ENCODE measurements around the gene KCNAB2.

Gene KCNAB2

GRCh38 chr1:6100861-6101783 lies 55.4 kb downstream of the KCNAB2 start:
- in situ Hi-C loops (cut with MboI; ENCODE audit: low pct_unique_long_range_greater_than_20kb, low sequenced_read_pairs, unreplicated experiment) = no loop called here
- TF ChIP-seq CTCF (IDR thresholded peaks at IDR 0.05; ENCODE audit: extremely low read depth, insufficient read depth, missing control alignments) = no peak
- no peak for DNase-seq (ENCODE audit: low spot score)

- no peak for DNase-seq (ENCODE audit: low spot score)
- in situ Hi-C loops (cut with MboI; ENCODE audit: low pct_unique_long_range_greater_than_20kb, low sequenced_read_pairs, unreplicated experiment) = no loop called here
- TF ChIP-seq CTCF (IDR thresholded peaks at IDR 0.05; ENCODE audit: extremely low read depth, insufficient read depth, missing control alignments) = no peak
Observed at GRCh38 chr1:6101826-6102531, 56.3 kb downstream of the KCNAB2 start.

GRCh38 chr1:6102532-6102845 lies 56.8 kb downstream of the KCNAB2 start:
- no peak for DNase-seq (ENCODE audit: low spot score)
- no peak for TF ChIP-seq CTCF (IDR thresholded peaks at IDR 0.05; ENCODE audit: extremely low read depth, insufficient read depth, missing control alignments)
- in situ Hi-C loops (cut with MboI; ENCODE audit: low pct_unique_long_range_greater_than_20kb, low sequenced_read_pairs, unreplicated experiment) = no loop called here

- in situ Hi-C loops (cut with MboI; ENCODE audit: low pct_unique_long_range_greater_than_20kb, low sequenced_read_pairs, unreplicated experiment) = no loop called here
Observed at GRCh38 chr1:6103111-6103853, 57.6 kb downstream of the KCNAB2 start.

GRCh38 chr1:6103854-6104530 lies 58.3 kb downstream of the KCNAB2 start:
- in situ Hi-C loops (cut with MboI; ENCODE audit: low pct_unique_long_range_greater_than_20kb, low sequenced_read_pairs, unreplicated experiment) = no loop called here
- no peak for TF ChIP-seq CTCF (IDR thresholded peaks at IDR 0.05; ENCODE audit: extremely low read depth, insufficient read depth, missing control alignments)
- DNase-seq (ENCODE audit: low spot score) = no peak

More at GRCh38 chr1:6103111-6103853, 57.6 kb downstream of the KCNAB2 start:
- no peak for TF ChIP-seq CTCF (IDR thresholded peaks at IDR 0.05; ENCODE audit: extremely low read depth, insufficient read depth, missing control alignments)
- DNase-seq (ENCODE audit: low spot score) = no peak

- in situ Hi-C loops (cut with MboI; ENCODE audit: low pct_unique_long_range_greater_than_20kb, low sequenced_read_pairs, unreplicated experiment) = no loop called here
- no peak for DNase-seq (ENCODE audit: low spot score)
- TF ChIP-seq CTCF (IDR thresholded peaks at IDR 0.05; ENCODE audit: extremely low read depth, insufficient read depth, missing control alignments) = no peak
Observed at GRCh38 chr1:6104631-6105030, 58.9 kb downstream of the KCNAB2 start.
